GM23248 (cell line): ENCODE data around the gene LRRC43. TPM values are rescaled to one million over a fixed set of nuclear protein-coding genes. Genes with fewer than 3 reads are reported as not detected.
"Not testable (repeated sequence)": the region's sequence is repeated elsewhere in the genome, so short reads cannot be mapped to it uniquely, and the experiment has no call there.

Experiments used
- DNase-seq: peaks from one replicate; pipeline ENCODE4 v3.0.0-alpha.2; 2015
- H2AFZ ChIP-seq: fragments of 200-600 bp; sonication (generic); 2 replicates; pipeline ENCODE4 v1.6.1; 2016; ENCODE audit warnings: antibody characterized with exemption
- H3F3A ChIP-seq: fragments of 200-600 bp; sonication (generic); 2 replicates; pipeline ENCODE4 v1.6.1; 2016; ENCODE audit warnings: mild to moderate bottlenecking, antibody characterized with exemption, mixed run types; ENCODE audit not compliant: insufficient read depth
- H3K27ac ChIP-seq: fragments of 200-600 bp; sonication (generic); 2 replicates; pipeline ENCODE4 v1.5.1; 2016; ENCODE audit warnings: mild to moderate bottlenecking
- H3K27me3 ChIP-seq: fragments of 200-600 bp; sonication (generic); replicated peaks from 2 replicates; pipeline ENCODE4 v1.6.1; 2016; ENCODE audit warnings: mild to moderate bottlenecking; ENCODE audit not compliant: insufficient read depth
- H3K36me3 ChIP-seq: fragments of 200-600 bp; sonication (generic); 2 replicates; pipeline ENCODE4 v1.6.1; 2016; ENCODE audit warnings: low read depth, mild to moderate bottlenecking
- H3K4me1 ChIP-seq: fragments of 200-600 bp; sonication (generic); 2 replicates; pipeline ENCODE4 v1.6.1; 2016; ENCODE audit warnings: mild to moderate bottlenecking; ENCODE audit not compliant: insufficient read depth
- H3K4me2 ChIP-seq: fragments of 200-600 bp; sonication (generic); one replicate; pipeline ENCODE4 v1.6.1; 2016; ENCODE audit warnings: mild to moderate bottlenecking; ENCODE audit not compliant: unreplicated experiment
- H3K4me3 ChIP-seq: fragments of 200-600 bp; sonication (generic); 2 replicates; pipeline ENCODE4 v1.5.1; 2016; ENCODE audit warnings: mild to moderate bottlenecking
- H3K79me2 ChIP-seq: fragments of 200-600 bp; sonication (generic); 2 replicates; pipeline ENCODE4 v1.6.1; 2016; ENCODE audit warnings: mild to moderate bottlenecking; ENCODE audit not compliant: insufficient read depth
- H3K9ac ChIP-seq: fragments of 200-600 bp; sonication (generic); 2 replicates; pipeline ENCODE4 v1.6.1; 2016; ENCODE audit warnings: mild to moderate bottlenecking
- H3K9me2 ChIP-seq: fragments of 200-600 bp; sonication (generic); 2 replicates; pipeline ENCODE4 v1.6.1; 2016; ENCODE audit warnings: mixed run types, mild to moderate bottlenecking, moderate library complexity; ENCODE audit not compliant: insufficient read depth
- H3K9me3 ChIP-seq: fragments of 200-600 bp; sonication (generic); one replicate; pipeline ENCODE4 v1.6.1; 2017; ENCODE audit warnings: low read depth
- H4K20me1 ChIP-seq: fragments of 200-600 bp; sonication (generic); 2 replicates; pipeline ENCODE4 v1.6.0; 2016; ENCODE audit not compliant: insufficient read depth
- EZH2 ChIP-seq: fragments of 200-600 bp; sonication (generic); IDR thresholded peaks from 2 replicates; pipeline ENCODE4 v1.6.1; 2018; ENCODE audit warnings: antibody characterized with exemption, mild to moderate bottlenecking; ENCODE audit not compliant: insufficient read depth, poor library complexity, severe bottlenecking
- EZH2phosphoT487 ChIP-seq: fragments of 200-600 bp; sonication (generic); IDR thresholded peaks from 2 replicates; pipeline ENCODE4 v1.6.1; 2018; ENCODE audit warnings: antibody characterized with exemption, moderate library complexity, mild to moderate bottlenecking, low read depth; ENCODE audit not compliant: insufficient read depth
- WGBS, 2 experiments: methylation state at CpG; one replicate each; pipeline ENCODE4 v1.1.6; 2015 to 2017; ENCODE audit warnings: low lambda C conversion rate in 2 of 2, low coverage in 1 of 2; ENCODE audit errors: missing lambda C conversion rate in 2 of 2; 5-methylcytosine and 5-hydroxymethylcytosine counted together
- in situ Hi-C: fragments of 300-500 bp; cut with MboI; formaldehyde crosslinking; loops from 2 replicates; pipeline ENCODE4 v1.15.0; 2020
- polyA plus RNA-seq: library from polyadenylated mRNA; unstranded; fragments of >200 nt; fragmentation: Nextera tagmentation; extraction: Ambion mirVana; gene quantifications from 2 replicates; pipeline ENCODE4 v1.2.1, GENCODE V29; 2016
- total RNA-seq: library from RNA; depleted of rRNA; stranded (reverse); fragments of >200 nt; shearing (Covaris generic); gene quantifications from 2 replicates; pipeline ENCODE4 v1.2.3, GENCODE V29; 2014

The LRRC43 gene
- total and polyA plus RNA-seq, 2 experiments from 2014 or later, result 1.9 to 6.4 TPM

- H2AFZ ChIP-seq, result no peak overlapping the region
- in situ Hi-C loops, result no loop called here
- no peaks in the 10 kb centered on the region for H3K36me3 ChIP-seq
- H3K9me3 ChIP-seq, result no peaks in the 10 kb centered on the region
- H3K79me2 ChIP-seq, result no peaks in the 10 kb centered on the region
- peaks cover 16% of the 10 kb centered on the region for H3F3A ChIP-seq
- 95% methylated on average over 5 of the region's 5 CpGs for WGBS, 2 experiments
- H3K9ac ChIP-seq, result no peak overlapping the region
- peaks cover 8% of the 10 kb centered on the region; the same call in 1 of the 2 replicates for H3K4me1 ChIP-seq
- no peak for TF ChIP-seq EZH2
- TF ChIP-seq EZH2phosphoT487, result no peak
- no peaks in the 10 kb centered on the region for H4K20me1 ChIP-seq
- no peak overlapping the region for H3K4me2 ChIP-seq
- no peak for DNase-seq
- no peak overlapping the region for H3K27ac ChIP-seq
- no peaks in the 10 kb centered on the region; the same call in 1 of the 2 replicates for H3K27me3 ChIP-seq
- no peak overlapping the region for H3K4me3 ChIP-seq
- no peaks in the 10 kb centered on the region for H3K9me2 ChIP-seq
Measured at GRCh38 chr12:122201381-122201780, 18.5 kb downstream of the LRRC43 start.

GRCh38 chr12:122202017-122202416 lies 19.1 kb downstream of the LRRC43 start:
- Histone ChIP-seq H4K20me1 (no peaks in the 10 kb centered on the region), H3K79me2 (no peaks in the 10 kb centered on the region), H2AFZ (no peak overlapping the region), H3K9me2 (no peaks in the 10 kb centered on the region), H3K9ac (no peak overlapping the region), H3K27ac (no peak overlapping the region), H3K4me3 (no peak overlapping the region), H3K36me3 (no peaks in the 10 kb centered on the region), H3K27me3 (no peaks in the 10 kb centered on the region; the same call in 1 of the 2 replicates), H3K4me2 (no peak overlapping the region), H3K9me3 (no peaks in the 10 kb centered on the region), H3K4me1 (peaks cover 8% of the 10 kb centered on the region; the same call in 1 of the 2 replicates), H3F3A (peaks cover 22% of the 10 kb centered on the region)
- no peak for DNase-seq
- in situ Hi-C loops, result no loop called here
- no peak for TF ChIP-seq EZH2phosphoT487
- no peak for TF ChIP-seq EZH2
- WGBS, 2 experiments, result 88 to 89% methylated on average over 6 of the region's 6 CpGs

- peaks cover 17% of the 10 kb centered on the region for H3F3A ChIP-seq
- H3K9me3 ChIP-seq, H3K9ac ChIP-seq, H3K4me1 ChIP-seq, DNase-seq, H3K27me3 ChIP-seq, H3K36me3 ChIP-seq, H4K20me1 ChIP-seq, H3K27ac ChIP-seq, H3K79me2 ChIP-seq, in situ Hi-C loops, H3K9me2 ChIP-seq: not testable (repeated sequence)
- peak overlapping the region; percentile 62 for H3K4me3 ChIP-seq
- peak overlapping the region; percentile 86 for H3K4me2 ChIP-seq
- peak overlapping the region; percentile 71 for H2AFZ ChIP-seq
- WGBS, 2 experiments, result 57 to 59% methylated on average over 19 of the region's 19 CpGs
Measured at GRCh38 chr12:122202811-122203210, 19.9 kb downstream of the LRRC43 start.

GRCh38 chr12:122203301-122204166 lies 20.6 kb downstream of the LRRC43 start, which contains the start of gene B3GNT4:
TSS of gene B3GNT4 (plus strand) at chr12:122203709. CDS start at chr12:122204619, 910 bp downstream.
- Histone ChIP-seq H3K9me3 (no peaks in the 10 kb centered on the region), H2AFZ (peak within 1 kb of the TSS; percentile 71), H3K27me3 (no peaks in the 10 kb centered on the region; the same call in 1 of the 2 replicates), H3K4me3 (peak within 1 kb of the TSS; percentile 62), H4K20me1 (no peaks in the 10 kb centered on the region), H3K4me2 (peak within 1 kb of the TSS; percentile 86), H3K79me2 (no peaks in the 10 kb centered on the region), H3K27ac (no peak within 1 kb of the TSS), H3F3A (peaks cover 15% of the 10 kb centered on the region; the same call in 1 of the 2 replicates), H3K36me3 (no peaks in the 10 kb centered on the region), H3K4me1 (no peaks in the 10 kb centered on the region), H3K9ac (0 out of 2 replicates have a peak within 1 kb of the TSS, but pooled peaks have one; percentile 9), H3K9me2 (no peaks in the 10 kb centered on the region)
- in situ Hi-C loops, result no loop called here
- peak; percentile 76 for DNase-seq
- WGBS, 2 experiments, result 2% methylated on average over 30 to 82 of the region's 104 CpGs
- TF ChIP-seq EZH2 (no peak), EZH2phosphoT487 (no peak)
